ENCODE measurements around the gene KATNAL2. TPM values are rescaled to one million over a fixed set of nuclear protein-coding genes. Genes with fewer than 3 reads are reported as not detected.

The KATNAL2 gene
- polyA plus RNA-seq, 3 donors = 0.35 to 0.36 TPM; not detected in 1

DNA sequence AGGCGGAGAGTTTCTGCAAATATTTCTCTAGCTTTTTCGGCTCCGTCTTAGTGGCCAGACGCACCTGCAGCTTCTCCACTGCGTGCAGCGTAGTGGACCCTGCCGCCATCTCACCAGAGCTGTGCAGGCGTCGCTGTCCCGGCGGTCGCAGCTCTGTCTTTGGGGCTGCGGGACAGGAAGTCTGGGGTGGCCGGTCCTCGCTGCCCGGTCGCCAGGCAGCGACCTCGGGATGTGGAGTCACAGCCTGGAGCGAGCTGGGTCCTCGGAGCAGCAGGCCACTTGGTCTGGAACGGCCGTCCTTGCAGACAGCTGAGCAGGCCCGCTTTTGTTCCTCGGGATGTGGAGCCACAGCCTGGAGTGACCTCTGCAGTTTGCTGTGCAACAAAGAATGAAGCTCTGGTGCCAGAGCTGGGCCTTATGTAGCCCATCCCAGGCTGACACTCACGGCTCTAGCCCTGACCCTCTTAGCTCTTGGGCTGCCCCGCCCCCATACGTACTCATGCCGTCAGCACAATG lies 117.8 kb downstream of the KATNAL2 start, which contains the start of gene ELOA2:
Gene ELOA2 (minus strand): TSS at position 466 of the 516 bp plus-strand sequence. CDS start 357 bp downstream, at position 109.
- Histone ChIP-seq H4K20me1 (ENCODE audit: insufficient read depth, low read length) (no peaks in the 10 kb centered on the region), H3K4me1 (ENCODE audit: control insufficient read depth in 1 of 2, insufficient read depth in 2 of 2, low read length in 2 of 2) (no peaks in the 10 kb centered on the region), H2AFZ (ENCODE audit: insufficient read depth, low read depth, low read length, poor library complexity, severe bottlenecking) (no peak within 1 kb of the TSS), H3K4me3 (replicated peaks in 1 of 3; ENCODE audit: low read depth in 2 of 3, low read length in 3 of 3) (no peak within 1 kb of the TSS), H3K4me2 (replicated peaks; ENCODE audit: extremely low read depth, low read length, poor library complexity, severe bottlenecking) (no peak within 1 kb of the TSS), H3K79me2 (ENCODE audit: insufficient read depth, low read length) (no peaks in the 10 kb centered on the region), H3K36me3 (replicated peaks in 1 of 2; ENCODE audit: control insufficient read depth in 1 of 2, insufficient read depth in 2 of 2, low read length in 2 of 2) (no peaks in the 10 kb centered on the region), H3K27me3 (ENCODE audit: control insufficient read depth in 2 of 2, insufficient read depth in 2 of 2, low read length in 2 of 2) (no peaks in the 10 kb centered on the region), H3K9me3 (replicated peaks in 1 of 2; ENCODE audit: control insufficient read depth in 1 of 2, insufficient read depth in 1 of 2, low read length in 2 of 2) (peaks cover 44 to 46% of the 10 kb centered on the region in 2 donors), H3K9ac (ENCODE audit: insufficient read depth, low read length, poor library complexity, severe bottlenecking) (no peak within 1 kb of the TSS), H3K27ac (ENCODE audit: low read depth in 1 of 2, low read length in 2 of 2) (no peak within 1 kb of the TSS)
- DNase-seq = no peak
- H3K9me3 Mint-ChIP-seq = peaks cover 29 to 45% (median 39%) of the 10 kb centered on the region in 7 donors
- H3K27me3 Mint-ChIP-seq (ENCODE audit: low read depth in 3 of 3) = peaks cover 0 to 3% (median 3%) of the 10 kb centered on the region in 3 donors
- no peaks in the 10 kb centered on the region for H3K36me3 Mint-ChIP-seq
- no peaks in the 10 kb centered on the region for H3K4me1 Mint-ChIP-seq
- no peak within 1 kb of the TSS for H3K27ac Mint-ChIP-seq
- TF ChIP-seq, protein P1, sequence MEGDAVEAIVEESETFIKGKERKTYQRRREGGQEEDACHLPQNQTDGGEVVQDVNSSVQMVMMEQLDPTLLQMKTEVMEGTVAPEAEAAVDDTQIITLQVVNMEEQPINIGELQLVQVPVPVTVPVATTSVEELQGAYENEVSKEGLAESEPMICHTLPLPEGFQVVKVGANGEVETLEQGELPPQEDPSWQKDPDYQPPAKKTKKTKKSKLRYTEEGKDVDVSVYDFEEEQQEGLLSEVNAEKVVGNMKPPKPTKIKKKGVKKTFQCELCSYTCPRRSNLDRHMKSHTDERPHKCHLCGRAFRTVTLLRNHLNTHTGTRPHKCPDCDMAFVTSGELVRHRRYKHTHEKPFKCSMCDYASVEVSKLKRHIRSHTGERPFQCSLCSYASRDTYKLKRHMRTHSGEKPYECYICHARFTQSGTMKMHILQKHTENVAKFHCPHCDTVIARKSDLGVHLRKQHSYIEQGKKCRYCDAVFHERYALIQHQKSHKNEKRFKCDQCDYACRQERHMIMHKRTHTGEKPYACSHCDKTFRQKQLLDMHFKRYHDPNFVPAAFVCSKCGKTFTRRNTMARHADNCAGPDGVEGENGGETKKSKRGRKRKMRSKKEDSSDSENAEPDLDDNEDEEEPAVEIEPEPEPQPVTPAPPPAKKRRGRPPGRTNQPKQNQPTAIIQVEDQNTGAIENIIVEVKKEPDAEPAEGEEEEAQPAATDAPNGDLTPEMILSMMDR (IDR thresholded peaks at IDR 0.05) = no peak
- no peak within 1 kb of the TSS for H3K4me3 Mint-ChIP-seq
- intact Hi-C loops (cut with micrococcal nuclease) = no loop called here
- 95% methylated on average over 19 of the region's 29 CpGs for WGBS (ENCODE audit: insufficient coverage)

GRCh38 chr18:47036298-47036874 lies 119.0 kb downstream of the KATNAL2 start:
- Mint-ChIP-seq H3K27ac (no peak overlapping the region), H3K9me3 (peaks cover 26 to 42% (median 35%) of the 10 kb centered on the region in 7 donors), H3K27me3 (ENCODE audit: low read depth in 3 of 3) (peaks cover 0 to 3% (median 3%) of the 10 kb centered on the region in 3 donors), H3K4me1 (no peaks in the 10 kb centered on the region), H3K36me3 (no peaks in the 10 kb centered on the region), H3K4me3 (no peak overlapping the region)
- H3K4me3 ChIP-seq (replicated peaks in 1 of 3; ENCODE audit: low read depth in 2 of 3, low read length in 3 of 3) = no peak overlapping the region
- H4K20me1 ChIP-seq (ENCODE audit: insufficient read depth, low read length) = no peaks in the 10 kb centered on the region
- H3K9ac ChIP-seq (ENCODE audit: insufficient read depth, low read length, poor library complexity, severe bottlenecking) = no peak overlapping the region
- peaks cover 39 to 41% of the 10 kb centered on the region in 2 donors for H3K9me3 ChIP-seq (replicated peaks in 1 of 2; ENCODE audit: control insufficient read depth in 1 of 2, insufficient read depth in 1 of 2, low read length in 2 of 2)
- H3K4me1 ChIP-seq (ENCODE audit: control insufficient read depth in 1 of 2, insufficient read depth in 2 of 2, low read length in 2 of 2) = no peaks in the 10 kb centered on the region
- H3K4me2 ChIP-seq (replicated peaks; ENCODE audit: extremely low read depth, low read length, poor library complexity, severe bottlenecking) = no peak overlapping the region
- no peaks in the 10 kb centered on the region for H3K79me2 ChIP-seq (ENCODE audit: insufficient read depth, low read length)
- H3K27me3 ChIP-seq (ENCODE audit: control insufficient read depth in 2 of 2, insufficient read depth in 2 of 2, low read length in 2 of 2) = no peaks in the 10 kb centered on the region
- no CpG with 5 or more reads among the region's 2 CpGs for WGBS (ENCODE audit: insufficient coverage)
- no peaks in the 10 kb centered on the region for H3K36me3 ChIP-seq (replicated peaks in 1 of 2; ENCODE audit: control insufficient read depth in 1 of 2, insufficient read depth in 2 of 2, low read length in 2 of 2)
- H3K27ac ChIP-seq (ENCODE audit: low read depth in 1 of 2, low read length in 2 of 2) = no peak overlapping the region
- TF ChIP-seq, protein P1 (IDR thresholded peaks at IDR 0.05) = no peak
- intact Hi-C loops (cut with micrococcal nuclease) = no loop called here
- DNase-seq = no peak
- H2AFZ ChIP-seq (ENCODE audit: insufficient read depth, low read depth, low read length, poor library complexity, severe bottlenecking) = no peak overlapping the region
